HL-60 (cell line): ENCODE measurements around the gene MICALL2.

ENCODE experiments used
- DNase-seq, 2 experiments: peaks; one replicate each; pipeline ENCODE4 v3.0.0-alpha.2; 2010 to 2020; ENCODE audit warnings: low read depth in 1 of 2, low spot score in 1 of 2
- H3K27ac ChIP-seq: fragments of 250-450 bp; sonication (Bioruptor Pico); replicated peaks from 2 replicates; pipeline ENCODE4 v1.5.1; 2020; ENCODE audit warnings: mild to moderate bottlenecking, moderate library complexity
- H3K27me3 ChIP-seq: fragments of 250-450 bp; sonication (Bioruptor Pico); 2 replicates; pipeline ENCODE4 v1.5.1; 2021; ENCODE audit warnings: mild to moderate bottlenecking, moderate library complexity; ENCODE audit not compliant: insufficient read depth, poor library complexity, severe bottlenecking
- H3K4me3 ChIP-seq: replicated peaks from 2 replicates; pipeline ENCODE4 v1.5.1; 2011; ENCODE audit warnings: mild to moderate bottlenecking, control low read depth, low read length; ENCODE audit not compliant: insufficient read depth
- GABPA ChIP-seq: IDR thresholded peaks from 2 replicates; pipeline ENCODE4 v1.6.1; 2012; ENCODE audit warnings: low read depth
- POLR2AphosphoS5 ChIP-seq: IDR thresholded peaks from 2 replicates; pipeline ENCODE4 v1.6.1; 2012; ENCODE audit warnings: low read depth
- SPI1 ChIP-seq: IDR thresholded peaks from 2 replicates; pipeline ENCODE4 v1.6.1; 2012; ENCODE audit warnings: low read depth, mild to moderate bottlenecking, borderline replicate concordance
- TF ChIP-seq, protein P1 (sequence below): IDR thresholded peaks from 2 replicates; pipeline ENCODE4 v1.6.1; 2012; ENCODE audit warnings: low read depth; ENCODE audit not compliant: insufficient replicate concordance
- TF ChIP-seq, protein P2 (sequence below): IDR thresholded peaks from one replicate; pipeline ENCODE4 v1.5.1; 2011; ENCODE audit warnings: low read length, control low read depth, inconsistent platforms; ENCODE audit not compliant: insufficient read depth

The MICALL2 gene

DNA sequence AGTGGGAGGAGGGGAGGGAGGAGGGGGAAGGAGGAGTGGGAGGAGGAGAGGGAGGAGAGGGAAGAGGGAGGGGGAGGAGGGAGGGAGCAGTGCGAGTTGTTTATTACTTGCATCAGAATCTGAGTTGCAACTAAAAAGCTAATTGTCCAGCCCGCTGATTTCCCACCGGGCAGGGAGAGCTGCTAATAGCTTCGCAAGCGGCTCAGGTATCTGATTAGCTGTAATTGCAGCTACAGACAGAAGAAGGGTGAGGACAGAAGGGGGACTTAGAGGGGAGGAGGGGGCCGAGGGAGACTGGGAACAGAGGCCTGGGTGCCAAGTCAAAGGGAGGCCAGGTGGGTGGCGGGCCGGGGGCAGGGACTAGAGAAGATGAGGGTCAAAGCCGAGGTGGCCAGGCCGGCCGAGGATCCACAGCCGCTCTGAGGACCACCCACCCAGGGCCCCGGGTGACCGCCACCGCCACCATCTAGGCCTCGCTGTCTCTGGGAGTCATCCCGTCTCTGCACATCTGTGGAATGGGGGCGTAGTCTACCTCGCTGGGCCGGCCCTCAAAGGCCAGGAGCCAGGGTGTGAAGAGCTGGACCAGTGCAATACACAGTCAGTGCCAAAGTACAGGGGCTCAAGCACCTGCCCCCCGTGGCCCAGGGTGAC, 54.2 kb downstream of the MICALL2 start:
- peaks cover 38% of the 10 kb centered on the region for H3K27me3 ChIP-seq
- no peak for DNase-seq
- no peak overlapping the region for H3K27ac ChIP-seq
- TF ChIP-seq POLR2AphosphoS5 (no peak), GABPA (no peak), SPI1 (no peak)
- TF ChIP-seq, protein P1, sequence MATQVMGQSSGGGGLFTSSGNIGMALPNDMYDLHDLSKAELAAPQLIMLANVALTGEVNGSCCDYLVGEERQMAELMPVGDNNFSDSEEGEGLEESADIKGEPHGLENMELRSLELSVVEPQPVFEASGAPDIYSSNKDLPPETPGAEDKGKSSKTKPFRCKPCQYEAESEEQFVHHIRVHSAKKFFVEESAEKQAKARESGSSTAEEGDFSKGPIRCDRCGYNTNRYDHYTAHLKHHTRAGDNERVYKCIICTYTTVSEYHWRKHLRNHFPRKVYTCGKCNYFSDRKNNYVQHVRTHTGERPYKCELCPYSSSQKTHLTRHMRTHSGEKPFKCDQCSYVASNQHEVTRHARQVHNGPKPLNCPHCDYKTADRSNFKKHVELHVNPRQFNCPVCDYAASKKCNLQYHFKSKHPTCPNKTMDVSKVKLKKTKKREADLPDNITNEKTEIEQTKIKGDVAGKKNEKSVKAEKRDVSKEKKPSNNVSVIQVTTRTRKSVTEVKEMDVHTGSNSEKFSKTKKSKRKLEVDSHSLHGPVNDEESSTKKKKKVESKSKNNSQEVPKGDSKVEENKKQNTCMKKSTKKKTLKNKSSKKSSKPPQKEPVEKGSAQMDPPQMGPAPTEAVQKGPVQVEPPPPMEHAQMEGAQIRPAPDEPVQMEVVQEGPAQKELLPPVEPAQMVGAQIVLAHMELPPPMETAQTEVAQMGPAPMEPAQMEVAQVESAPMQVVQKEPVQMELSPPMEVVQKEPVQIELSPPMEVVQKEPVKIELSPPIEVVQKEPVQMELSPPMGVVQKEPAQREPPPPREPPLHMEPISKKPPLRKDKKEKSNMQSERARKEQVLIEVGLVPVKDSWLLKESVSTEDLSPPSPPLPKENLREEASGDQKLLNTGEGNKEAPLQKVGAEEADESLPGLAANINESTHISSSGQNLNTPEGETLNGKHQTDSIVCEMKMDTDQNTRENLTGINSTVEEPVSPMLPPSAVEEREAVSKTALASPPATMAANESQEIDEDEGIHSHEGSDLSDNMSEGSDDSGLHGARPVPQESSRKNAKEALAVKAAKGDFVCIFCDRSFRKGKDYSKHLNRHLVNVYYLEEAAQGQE: no peak
- TF ChIP-seq, protein P2, sequence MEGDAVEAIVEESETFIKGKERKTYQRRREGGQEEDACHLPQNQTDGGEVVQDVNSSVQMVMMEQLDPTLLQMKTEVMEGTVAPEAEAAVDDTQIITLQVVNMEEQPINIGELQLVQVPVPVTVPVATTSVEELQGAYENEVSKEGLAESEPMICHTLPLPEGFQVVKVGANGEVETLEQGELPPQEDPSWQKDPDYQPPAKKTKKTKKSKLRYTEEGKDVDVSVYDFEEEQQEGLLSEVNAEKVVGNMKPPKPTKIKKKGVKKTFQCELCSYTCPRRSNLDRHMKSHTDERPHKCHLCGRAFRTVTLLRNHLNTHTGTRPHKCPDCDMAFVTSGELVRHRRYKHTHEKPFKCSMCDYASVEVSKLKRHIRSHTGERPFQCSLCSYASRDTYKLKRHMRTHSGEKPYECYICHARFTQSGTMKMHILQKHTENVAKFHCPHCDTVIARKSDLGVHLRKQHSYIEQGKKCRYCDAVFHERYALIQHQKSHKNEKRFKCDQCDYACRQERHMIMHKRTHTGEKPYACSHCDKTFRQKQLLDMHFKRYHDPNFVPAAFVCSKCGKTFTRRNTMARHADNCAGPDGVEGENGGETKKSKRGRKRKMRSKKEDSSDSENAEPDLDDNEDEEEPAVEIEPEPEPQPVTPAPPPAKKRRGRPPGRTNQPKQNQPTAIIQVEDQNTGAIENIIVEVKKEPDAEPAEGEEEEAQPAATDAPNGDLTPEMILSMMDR: no peak
- no peak overlapping the region for H3K4me3 ChIP-seq

DNA sequence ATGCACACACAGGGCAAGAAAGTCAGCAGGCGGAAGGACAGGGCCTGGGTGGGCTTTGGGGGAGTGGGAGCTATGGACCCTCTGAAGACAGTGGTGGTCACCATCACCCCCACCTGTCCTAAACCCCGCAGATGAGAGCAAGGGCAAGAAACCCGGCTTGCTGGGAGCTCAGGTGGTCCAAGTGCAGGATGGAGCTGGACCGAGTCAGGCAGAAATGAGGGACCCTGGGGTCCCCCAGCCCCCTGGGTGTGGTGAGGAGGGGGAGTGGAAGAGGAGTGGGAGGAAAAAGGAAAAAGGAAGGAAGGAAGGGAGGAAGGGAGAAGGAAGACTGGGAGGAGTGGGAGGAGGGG, 54.8 kb downstream of the MICALL2 start:
- Histone ChIP-seq H3K27me3 (peaks cover 38% of the 10 kb centered on the region), H3K27ac (no peak overlapping the region), H3K4me3 (no peak overlapping the region)
- DNase-seq: no peak
- TF ChIP-seq SPI1: no peak
- TF ChIP-seq POLR2AphosphoS5: no peak
- TF ChIP-seq, protein P2: no peak
- TF ChIP-seq, protein P1: no peak
- TF ChIP-seq GABPA: no peak

DNA sequence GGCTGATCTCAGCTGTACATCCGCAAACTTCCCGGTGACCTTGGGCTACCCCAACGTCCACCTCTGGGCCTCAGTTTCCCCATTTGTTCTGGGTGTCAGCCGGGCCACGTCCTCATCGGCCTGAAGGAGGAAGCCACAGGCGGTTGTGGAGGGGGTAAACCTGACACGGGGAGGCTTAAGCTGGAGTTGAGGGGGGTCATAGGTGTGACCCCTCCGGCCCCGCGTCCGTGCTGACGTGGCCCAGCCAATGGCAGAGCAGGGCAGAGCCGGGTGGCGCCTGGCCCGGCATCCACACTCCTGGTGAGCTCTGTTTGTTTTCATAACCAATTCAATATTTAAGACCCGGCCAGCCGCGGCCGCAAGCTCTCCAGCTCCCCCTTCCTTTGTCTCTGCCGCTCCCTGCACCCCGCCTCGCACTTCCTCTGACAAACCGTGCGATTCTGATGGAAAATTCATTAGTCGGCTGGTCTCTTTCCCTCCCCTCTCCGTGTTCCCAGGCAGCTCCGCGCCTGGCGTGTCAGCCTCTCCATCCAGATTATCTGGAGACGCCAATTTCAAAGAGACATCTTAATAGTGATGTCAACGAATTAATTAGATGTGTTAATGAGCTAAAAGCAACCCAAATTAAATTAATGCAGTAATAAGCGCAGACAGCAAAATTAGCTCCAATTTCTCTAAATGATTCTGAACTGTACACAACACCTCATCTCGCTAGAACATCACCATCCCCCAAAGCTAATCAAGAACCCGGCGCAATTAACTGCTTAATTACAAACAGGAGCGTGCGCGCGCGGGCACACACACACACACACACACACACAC, 55.4 kb downstream of the MICALL2 start:
- TF ChIP-seq SPI1 (peak; percentile 35; the same call in 1 of the 2 replicates), GABPA (no peak), POLR2AphosphoS5 (no peak)
- TF ChIP-seq, protein P2: no peak
- TF ChIP-seq, protein P1: no peak
- peak in 1 of 2 experiments; percentile 14 for DNase-seq
- H3K4me3 ChIP-seq: no peak overlapping the region
- peaks cover 38% of the 10 kb centered on the region for H3K27me3 ChIP-seq
- H3K27ac ChIP-seq: no peak overlapping the region
